Ishikawa (cell line): ENCODE results near the gene SEC14L6.

Experiments
- CEBPB ChIP-seq: IDR thresholded peaks from 2 replicates; pipeline ENCODE4 v1.6.1; 2012
- CREB1 ChIP-seq: IDR thresholded peaks from 2 replicates; pipeline ENCODE4 v1.6.1; 2012; ENCODE audit warnings: low read depth
- EGR1 ChIP-seq: IDR thresholded peaks from 2 replicates; pipeline ENCODE4 v1.6.1; 2012
- EP300 ChIP-seq: IDR thresholded peaks from 2 replicates; pipeline ENCODE4 v1.6.1; 2012; ENCODE audit warnings: borderline replicate concordance
- FOXM1 ChIP-seq: IDR thresholded peaks from 2 replicates; pipeline ENCODE4 v1.6.1; 2012; ENCODE audit warnings: low read depth, borderline replicate concordance
- MAX ChIP-seq: IDR thresholded peaks from 2 replicates; pipeline ENCODE4 v1.6.1; 2012
- NFIC ChIP-seq: IDR thresholded peaks from 2 replicates; pipeline ENCODE4 v1.6.1; 2012
- RAD21 ChIP-seq: IDR thresholded peaks from 2 replicates; pipeline ENCODE4 v1.6.1; 2012; ENCODE audit warnings: low read depth
- REST ChIP-seq: IDR thresholded peaks from 2 replicates; pipeline ENCODE4 v1.6.1; 2012; ENCODE audit warnings: low read depth, mild to moderate bottlenecking
- TAF1 ChIP-seq: IDR thresholded peaks from 2 replicates; pipeline ENCODE4 v1.6.1; 2012; ENCODE audit warnings: low read depth, mild to moderate bottlenecking
- TCF12 ChIP-seq: IDR thresholded peaks from 2 replicates; pipeline ENCODE4 v1.6.1; 2012; ENCODE audit warnings: low read depth
- TEAD4 ChIP-seq: IDR thresholded peaks from 2 replicates; pipeline ENCODE4 v1.6.1; 2012
- YY1 ChIP-seq: IDR thresholded peaks from 2 replicates; pipeline ENCODE4 v1.6.1; 2012; ENCODE audit warnings: low read depth
- TF ChIP-seq, protein P1 (sequence below): IDR thresholded peaks from 2 replicates; pipeline ENCODE4 v1.6.1; 2012

DNA sequence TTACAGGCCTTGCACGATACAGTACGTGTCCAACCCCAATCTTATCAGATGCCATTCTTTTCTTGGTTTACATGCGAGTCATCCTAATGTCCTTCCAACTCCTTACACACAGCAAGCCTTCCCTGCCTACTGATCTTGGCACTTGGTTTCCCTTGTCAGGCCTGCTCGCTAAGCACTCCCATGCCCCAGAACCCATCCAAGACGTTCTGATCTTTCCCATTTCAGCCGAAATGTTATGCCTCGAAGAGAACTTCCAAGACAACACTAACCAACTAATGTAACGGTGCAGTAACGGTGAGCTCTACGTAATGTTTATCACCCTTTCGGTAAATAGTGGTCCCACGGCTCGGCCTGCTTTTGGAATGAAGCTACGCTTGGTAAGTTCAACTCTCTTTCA, 44.6 kb upstream of the SEC14L6 start:
- TF ChIP-seq TAF1 (no peak), MAX (no peak), REST (no peak), TEAD4 (no peak), FOXM1 (no peak), NFIC (no peak), EP300 (no peak), RAD21 (no peak), EGR1 (no peak), TCF12 (no peak), CEBPB (no peak), CREB1 (no peak), YY1 (no peak)
- TF ChIP-seq, protein P1, sequence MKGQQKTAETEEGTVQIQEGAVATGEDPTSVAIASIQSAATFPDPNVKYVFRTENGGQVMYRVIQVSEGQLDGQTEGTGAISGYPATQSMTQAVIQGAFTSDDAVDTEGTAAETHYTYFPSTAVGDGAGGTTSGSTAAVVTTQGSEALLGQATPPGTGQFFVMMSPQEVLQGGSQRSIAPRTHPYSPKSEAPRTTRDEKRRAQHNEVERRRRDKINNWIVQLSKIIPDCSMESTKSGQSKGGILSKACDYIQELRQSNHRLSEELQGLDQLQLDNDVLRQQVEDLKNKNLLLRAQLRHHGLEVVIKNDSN: no peak
